HCT116 (cell line): Measurements from ENCODE around the gene C13orf46. TPM values are rescaled to one million over a fixed set of nuclear protein-coding genes. Genes with fewer than 3 reads are reported as not detected.

ENCODE experiments used
- ATAC-seq: fragments of 200-7000 bp; cut with Tn5 transposase; 2 replicates; pipeline ENCODE4 v1.9.1; 2020; ENCODE audit warnings: mild to moderate bottlenecking, moderate library complexity
- BruUV-seq: library from RNA; stranded (reverse); fragments of 400-500 nt; replicated peaks from 2 replicates; lab custom pipeline; 2021; lab: Mats Ljungman, UMichigan
- CTCF ChIA-PET: fragments of 300-600 bp; sonication (Branson Sonifier 250); formaldehyde crosslinking; loops from one replicate; lab custom pipeline; 2021; ENCODE audit warnings: antibody characterized with exemption; lab: Charles Lee
- POLR2A ChIA-PET: fragments of 300-600, 350-600 bp; sonication (Branson Sonifier 250); formaldehyde crosslinking; loops from one replicate; lab custom pipeline; 2021; ENCODE audit warnings: antibody characterized with exemption; lab: Charles Lee
- RAD21 ChIA-PET, 2 experiments: fragments of 300-600 bp; sonication (Branson Sonifier 250); formaldehyde crosslinking; loops; one replicate each; lab custom pipeline; 2023; ENCODE audit warnings: low total read pairs in 2 of 2; ENCODE audit not compliant: uncharacterized antibody in 2 of 2, unreplicated experiment in 2 of 2, low non-redundant PET in 1 of 2; lab: Charles Lee
- DNase-seq: peaks from one replicate; pipeline ENCODE4 v3.0.0-alpha.2; 2010; ENCODE audit warnings: low read depth, low spot score
- H2AFZ ChIP-seq: fragments of 200-600 bp; shearing (Covaris generic), sonication (generic); 2 replicates; pipeline ENCODE4 v1.6.1; 2017; ENCODE audit warnings: low read depth, mixed run types, mixed read lengths, antibody characterized with exemption, low read length; ENCODE audit not compliant: poor library complexity, severe bottlenecking
- H3K27ac ChIP-seq: 2 replicates; pipeline ENCODE4 v1.5.1; 2012; ENCODE audit warnings: low read depth, low read length
- H3K27me3 ChIP-seq: fragments of 200-600 bp; sonication (generic); 2 replicates; pipeline ENCODE4 v1.6.1; 2016; ENCODE audit warnings: mixed run types, low read length, mixed read lengths; ENCODE audit not compliant: insufficient read depth
- H3K36me3 ChIP-seq, 2 experiments: fragments of 200-500 bp in 1 of 2; fragments of 200-600 bp in 1 of 2; sonication (Bioruptor generic) in 1 of 2; sonication (generic) in 1 of 2; 2 replicates each; pipeline versions ENCODE4 v1.5.1 to v1.6.1; 2014 to 2016; ENCODE audit warnings: low read length in 2 of 2, inconsistent platforms in 1 of 2, mixed read lengths in 1 of 2, mixed run types in 1 of 2; ENCODE audit not compliant: insufficient read depth in 2 of 2, control insufficient read depth in 1 of 2
- H3K4me1 ChIP-seq, 2 experiments: fragments of 200-600 bp in 1 of 2; sonication (generic) in 1 of 2; 2 replicates each; pipeline versions ENCODE4 v1.5.1 to v1.6.1; 2012 to 2017; ENCODE audit warnings: low read length in 2 of 2, inconsistent platforms in 1 of 2, mild to moderate bottlenecking in 1 of 2, mixed read lengths in 1 of 2, mixed run types in 1 of 2, moderate library complexity in 1 of 2; ENCODE audit not compliant: insufficient read depth in 2 of 2, control insufficient read depth in 1 of 2
- H3K4me2 ChIP-seq: fragments of 200-600 bp; sonication (generic); 2 replicates; pipeline ENCODE4 v1.6.1; 2017; ENCODE audit warnings: mixed run types, low read length, mixed read lengths
- H3K4me3 ChIP-seq, 2 experiments: fragments of 200-600 bp in 1 of 2; sonication (generic) in 1 of 2; replicated peaks in 1 of 2; 2 replicates each; pipeline ENCODE4 v1.5.1; 2011 to 2016; ENCODE audit warnings: low read length in 2 of 2, control low read depth in 1 of 2, low read depth in 1 of 2, mild to moderate bottlenecking in 1 of 2, mixed read lengths in 1 of 2, mixed run types in 1 of 2
- H3K79me2 ChIP-seq: fragments of 200-600 bp; sonication (generic); 2 replicates; pipeline ENCODE4 v1.6.1; 2017; ENCODE audit warnings: mild to moderate bottlenecking, mixed run types, low read length, moderate library complexity, mixed read lengths; ENCODE audit not compliant: insufficient read depth
- H3K9ac ChIP-seq: fragments of 200-600 bp; sonication (generic); 2 replicates; pipeline ENCODE4 v1.6.1; 2016; ENCODE audit warnings: low read length, mixed read lengths
- H3K9me2 ChIP-seq: fragments of 200-600 bp; sonication (generic), shearing (Covaris generic); 2 replicates; pipeline ENCODE4 v1.6.1; 2017; ENCODE audit warnings: mixed run types, mild to moderate bottlenecking, moderate library complexity; ENCODE audit not compliant: insufficient read depth
- H3K9me3 ChIP-seq, 2 experiments: fragments of 200-500 bp in 1 of 2; fragments of 200-600 bp in 1 of 2; sonication (Bioruptor generic) in 1 of 2; sonication (generic) in 1 of 2; 2 replicates each; pipeline ENCODE4 v1.6.1; 2014 to 2017; ENCODE audit warnings: low read length in 2 of 2, mixed read lengths in 2 of 2, inconsistent platforms in 1 of 2, low read depth in 1 of 2, mild to moderate bottlenecking in 1 of 2, mixed run types in 1 of 2, moderate library complexity in 1 of 2; ENCODE audit not compliant: control insufficient read depth in 1 of 2, insufficient read depth in 1 of 2
- H4K20me1 ChIP-seq: fragments of 200-600 bp; sonication (generic), shearing (Covaris generic); 2 replicates; pipeline ENCODE4 v1.6.1; 2017; ENCODE audit warnings: mixed run types, mild to moderate bottlenecking, moderate library complexity; ENCODE audit not compliant: insufficient read depth
- CBX3 ChIP-seq: IDR thresholded peaks from 2 replicates; pipeline ENCODE4 v1.6.1; 2012; ENCODE audit warnings: low read depth
- EGR1 ChIP-seq: IDR thresholded peaks from 2 replicates; pipeline ENCODE4 v1.6.1; 2012; ENCODE audit warnings: low read depth
- EZH2 ChIP-seq: fragments of 200-600 bp; sonication (generic); IDR thresholded peaks from 2 replicates; pipeline ENCODE4 v1.6.1; 2017; ENCODE audit warnings: antibody characterized with exemption, mixed run types
- JUND ChIP-seq: IDR thresholded peaks from 2 replicates; pipeline ENCODE4 v1.6.1; 2012
- POLR2A ChIP-seq: IDR thresholded peaks from 2 replicates; pipeline ENCODE4 v1.7.0; 2011; ENCODE audit warnings: borderline replicate concordance; ENCODE audit not compliant: insufficient read depth, insufficient read length; ENCODE audit errors: extremely low read depth
- RAD21 ChIP-seq: IDR thresholded peaks from 2 replicates; pipeline ENCODE4 v1.6.1; 2012; ENCODE audit warnings: low read depth, mild to moderate bottlenecking
- REST ChIP-seq: IDR thresholded peaks from 2 replicates; pipeline ENCODE4 v1.6.1; 2012; ENCODE audit warnings: low read depth
- SIN3A ChIP-seq: IDR thresholded peaks from 2 replicates; pipeline ENCODE4 v1.6.1; 2012; ENCODE audit warnings: low read depth
- SP1 ChIP-seq: IDR thresholded peaks from 2 replicates; pipeline ENCODE4 v1.6.1; 2012; ENCODE audit warnings: low read depth
- SRF ChIP-seq: IDR thresholded peaks from 2 replicates; pipeline ENCODE4 v1.6.1; 2012; ENCODE audit warnings: low read depth
- TCF7L2 ChIP-seq: IDR thresholded peaks from 2 replicates; pipeline ENCODE4 v1.7.0; 2011; ENCODE audit warnings: borderline replicate concordance, inconsistent platforms; ENCODE audit not compliant: insufficient read depth, insufficient read length; ENCODE audit errors: extremely low read depth
- YY1 ChIP-seq: IDR thresholded peaks from 2 replicates; pipeline ENCODE4 v1.6.1; 2011; ENCODE audit warnings: low read length, low read depth, moderate library complexity, mild to moderate bottlenecking; ENCODE audit not compliant: insufficient replicate concordance; ENCODE audit errors: extremely low read depth
- ZBTB33 ChIP-seq: IDR thresholded peaks from 2 replicates; pipeline ENCODE4 v1.6.1; 2011; ENCODE audit warnings: mild to moderate bottlenecking, low read length, moderate library complexity; ENCODE audit not compliant: insufficient replicate concordance; ENCODE audit errors: extremely low read depth
- ZFX ChIP-seq: fragments of 450-650 bp; IDR thresholded peaks from 2 replicates; pipeline ENCODE4 v1.6.1; 2017
- intact Hi-C: fragments of 100-400 bp; cut with micrococcal nuclease; formaldehyde crosslinking; loops from 2 replicates; pipeline ENCODE4 v1.10.0; 2022
- total RNA-seq: library from RNA; stranded (reverse); gene quantifications from one replicate; pipeline ENCODE4 v1.2.1, GENCODE V29; 2021; ENCODE audit not compliant: unreplicated experiment

Gene C13orf46
- total RNA-seq, 1 experiment from 2014 or later: 0.93 TPM

DNA sequence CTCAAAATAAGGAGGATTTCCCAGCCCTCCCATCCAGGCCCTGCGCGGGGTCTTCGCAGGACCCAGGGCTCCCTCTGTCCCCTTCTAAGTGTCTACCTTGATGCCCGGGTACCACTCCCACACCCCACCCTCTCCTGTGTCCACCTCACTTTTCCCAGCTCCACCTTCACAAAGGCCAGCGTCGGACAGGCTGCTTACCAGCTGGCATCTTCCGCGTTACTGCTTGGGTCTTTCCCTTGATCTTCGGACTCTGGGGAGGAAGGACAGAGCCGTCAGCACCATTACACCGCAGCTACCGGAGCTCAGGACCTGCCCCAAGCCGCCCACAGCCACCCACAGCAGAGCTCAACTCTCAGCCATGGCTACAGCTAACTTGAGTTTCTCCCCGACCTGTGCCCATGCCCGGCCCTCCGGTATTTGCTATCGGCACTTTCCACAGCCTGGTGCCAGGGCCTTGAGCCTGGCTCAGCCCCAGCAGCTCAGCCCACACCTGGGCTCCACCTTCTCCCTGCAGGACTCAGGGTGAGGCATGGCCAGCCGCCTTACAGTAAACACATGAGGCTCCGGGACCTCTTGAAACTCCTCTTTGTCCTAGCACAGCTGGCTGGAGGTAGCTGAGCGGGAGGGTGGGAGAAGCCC, 3.8 kb downstream of the C13orf46 start:
- Histone ChIP-seq H3K27me3 (no peaks in the 10 kb centered on the region), H3K79me2 (no peaks in the 10 kb centered on the region), H3K4me3 (no peak overlapping the region), H3K4me2 (no peak overlapping the region), H2AFZ (no peak overlapping the region), H3K4me1 (no peaks in the 10 kb centered on the region), H3K27ac (no peak overlapping the region), H4K20me1 (no peaks in the 10 kb centered on the region), H3K9me2 (no peaks in the 10 kb centered on the region), H3K36me3 (no peaks in the 10 kb centered on the region; a peak in 1 of 4 replicates), H3K9me3 (no peaks in the 10 kb centered on the region), H3K9ac (no peak overlapping the region)
- ATAC-seq: no peak
- no TSS peak for BruUV-seq
- intact Hi-C loops: no loop called here
- no peak for TF ChIP-seq JUND
- TF ChIP-seq SP1: no peak
- CTCF ChIA-PET: interaction anchor here (1.2 kb wide), 1 partner anchor 246 kb away, joined by 3 read pairs; no protein-coding TSS in a partner anchor
- POLR2A ChIA-PET: no interaction called here
- DNase-seq: no peak
- RAD21 ChIA-PET: no interaction called here

DNA sequence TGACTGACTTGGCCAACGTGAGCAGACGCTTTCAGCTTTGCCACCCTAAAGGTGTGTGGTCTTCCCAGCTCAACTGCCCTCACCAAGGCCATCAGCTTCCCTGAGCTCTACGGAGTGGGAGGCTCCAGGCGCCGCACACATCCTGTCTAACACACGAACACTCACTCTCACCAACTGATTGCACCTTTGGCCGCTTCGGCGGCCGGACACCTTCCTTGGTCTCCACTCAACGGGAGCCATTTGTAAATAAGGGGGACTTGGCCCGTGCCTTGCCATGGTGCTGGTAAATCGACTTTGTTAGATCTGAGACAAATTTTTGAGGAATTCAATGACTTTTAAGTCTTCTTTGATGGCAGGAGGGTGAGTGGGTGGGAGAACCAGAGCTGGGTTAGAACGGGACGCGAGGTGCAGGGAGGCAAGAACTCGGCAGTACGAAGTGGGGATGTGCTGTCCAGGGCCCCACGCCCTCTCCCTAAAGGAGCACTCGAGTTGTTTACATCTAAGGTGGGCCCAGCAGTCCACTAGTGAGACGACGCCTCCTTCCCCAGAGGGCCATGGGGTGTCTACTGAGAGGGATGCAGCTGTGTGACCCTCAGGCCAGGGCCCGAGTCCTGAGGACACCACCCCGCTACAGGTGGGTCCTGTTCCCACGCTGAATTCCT, 4.4 kb downstream of the C13orf46 start:
- Histone ChIP-seq H4K20me1 (no peaks in the 10 kb centered on the region), H3K79me2 (no peaks in the 10 kb centered on the region), H3K4me2 (no peak overlapping the region), H3K27ac (no peak overlapping the region), H3K9ac (no peak overlapping the region), H2AFZ (no peak overlapping the region), H3K4me3 (no peak overlapping the region), H3K4me1 (no peaks in the 10 kb centered on the region), H3K27me3 (no peaks in the 10 kb centered on the region), H3K9me2 (no peaks in the 10 kb centered on the region), H3K36me3 (no peaks in the 10 kb centered on the region; a peak in 1 of 4 replicates), H3K9me3 (no peaks in the 10 kb centered on the region)
- ChIA-PET CTCF (interaction anchor here (1.2 kb wide), 1 partner anchor 245 kb away, joined by 3 read pairs; no protein-coding TSS in a partner anchor), RAD21 (no interaction called here), POLR2A (no interaction called here)
- DNase-seq: no peak
- BruUV-seq: no TSS peak
- no peak for ATAC-seq
- intact Hi-C loops: no loop called here
- TF ChIP-seq EGR1 (no peak), POLR2A (no peak), RAD21 (no peak), ZFX (no peak), REST (no peak), SIN3A (no peak), EZH2 (no peak), SRF (no peak), TCF7L2 (no peak), CBX3 (no peak), YY1 (no peak), JUND (no peak), ZBTB33 (no peak)
